GM19035 (cell line): ENCODE data around the gene SRR.
"Not testable (repeated sequence)": the region's sequence is repeated elsewhere in the genome, so short reads cannot be mapped to it uniquely, and the experiment has no call there.

Source experiments
- ATAC-seq: cut with Tn5 transposase; IDR thresholded peaks from one replicate; pipeline ENCODE4 v1.9.1; 2021; ENCODE audit not compliant: unreplicated experiment

Gene SRR, protein sequence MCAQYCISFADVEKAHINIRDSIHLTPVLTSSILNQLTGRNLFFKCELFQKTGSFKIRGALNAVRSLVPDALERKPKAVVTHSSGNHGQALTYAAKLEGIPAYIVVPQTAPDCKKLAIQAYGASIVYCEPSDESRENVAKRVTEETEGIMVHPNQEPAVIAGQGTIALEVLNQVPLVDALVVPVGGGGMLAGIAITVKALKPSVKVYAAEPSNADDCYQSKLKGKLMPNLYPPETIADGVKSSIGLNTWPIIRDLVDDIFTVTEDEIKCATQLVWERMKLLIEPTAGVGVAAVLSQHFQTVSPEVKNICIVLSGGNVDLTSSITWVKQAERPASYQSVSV

DNA sequence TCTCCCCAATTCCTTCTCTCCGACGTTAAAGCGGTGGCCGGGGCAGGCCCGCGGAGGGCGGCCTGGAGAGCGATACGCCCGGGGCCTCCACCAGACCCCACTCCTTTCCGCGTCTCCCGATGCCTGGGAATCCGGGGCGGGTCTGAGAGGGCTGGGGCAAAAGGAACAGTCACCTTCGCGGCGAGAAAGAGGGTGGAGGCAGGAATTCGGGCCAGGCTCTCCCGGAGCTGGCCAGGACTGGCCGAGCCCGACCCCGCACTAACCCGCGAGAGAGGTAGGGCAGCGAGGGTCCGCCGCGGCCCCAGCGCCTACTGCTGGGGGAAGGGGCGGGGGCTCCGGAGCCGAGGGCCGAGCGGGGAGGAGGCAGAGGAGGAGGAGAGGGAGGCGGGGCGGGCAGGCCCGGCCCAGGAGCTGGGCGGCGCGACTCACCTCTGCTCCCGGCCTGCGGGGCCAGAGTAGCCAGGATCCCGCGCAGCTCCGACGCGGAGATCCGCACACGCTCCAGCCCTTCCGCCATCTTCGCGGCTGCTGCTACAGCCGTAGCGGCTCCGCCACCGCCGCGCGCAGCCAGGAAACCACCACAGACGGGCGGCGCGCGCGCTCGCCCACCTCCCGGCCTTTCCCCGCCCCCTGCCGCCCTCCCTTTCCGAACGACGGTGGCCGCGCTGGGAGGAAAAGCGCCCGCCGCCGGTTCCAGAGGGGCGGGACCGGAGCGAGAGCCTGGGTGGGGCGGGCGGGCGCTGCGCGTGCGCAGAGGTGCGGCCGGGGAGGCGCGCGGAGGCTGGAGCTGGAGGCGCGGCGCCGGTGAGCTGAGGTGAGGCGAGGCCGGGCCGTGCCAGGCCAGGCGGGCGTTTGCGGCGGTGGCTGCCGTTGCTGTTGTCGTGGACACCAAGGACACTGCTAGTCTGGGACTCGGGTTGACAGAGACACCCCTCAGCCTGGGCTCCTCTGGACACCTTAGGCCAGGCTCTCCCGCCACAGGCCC is at the start of gene SRR, which contains the start of gene SMG6:
Gene SRR, plus strand, starts transcription at position 747 of the 985 bp plus-strand sequence. CDS start 11,611 bp downstream, outside the sequence.
Gene SMG6, minus strand, starts transcription at position 582 of the 985 bp plus-strand sequence. Its CDS starts 65 bp downstream, at position 517.
- ATAC-seq, result peak; percentile 85

DNA sequence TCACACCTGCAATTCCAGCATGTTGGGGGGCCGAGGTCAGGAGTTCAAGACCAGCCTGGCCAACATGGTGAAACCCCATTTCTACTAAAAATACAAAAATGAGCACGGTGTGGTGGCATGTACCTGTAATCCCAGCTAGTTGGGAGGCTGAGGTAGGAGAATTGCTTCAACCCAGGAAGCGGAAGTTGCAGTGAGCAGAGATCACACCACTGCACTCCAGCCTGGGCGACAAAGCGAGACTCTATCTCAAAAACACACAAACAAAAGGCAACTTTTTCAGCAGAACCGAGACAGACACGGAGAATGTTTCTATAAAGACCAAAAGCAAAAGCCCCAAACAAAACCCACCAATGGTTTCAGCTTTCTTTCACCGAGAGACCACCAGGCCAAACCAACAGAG is 44.9 kb upstream of the SRR start:
- ATAC-seq, result not testable (repeated sequence)

DNA sequence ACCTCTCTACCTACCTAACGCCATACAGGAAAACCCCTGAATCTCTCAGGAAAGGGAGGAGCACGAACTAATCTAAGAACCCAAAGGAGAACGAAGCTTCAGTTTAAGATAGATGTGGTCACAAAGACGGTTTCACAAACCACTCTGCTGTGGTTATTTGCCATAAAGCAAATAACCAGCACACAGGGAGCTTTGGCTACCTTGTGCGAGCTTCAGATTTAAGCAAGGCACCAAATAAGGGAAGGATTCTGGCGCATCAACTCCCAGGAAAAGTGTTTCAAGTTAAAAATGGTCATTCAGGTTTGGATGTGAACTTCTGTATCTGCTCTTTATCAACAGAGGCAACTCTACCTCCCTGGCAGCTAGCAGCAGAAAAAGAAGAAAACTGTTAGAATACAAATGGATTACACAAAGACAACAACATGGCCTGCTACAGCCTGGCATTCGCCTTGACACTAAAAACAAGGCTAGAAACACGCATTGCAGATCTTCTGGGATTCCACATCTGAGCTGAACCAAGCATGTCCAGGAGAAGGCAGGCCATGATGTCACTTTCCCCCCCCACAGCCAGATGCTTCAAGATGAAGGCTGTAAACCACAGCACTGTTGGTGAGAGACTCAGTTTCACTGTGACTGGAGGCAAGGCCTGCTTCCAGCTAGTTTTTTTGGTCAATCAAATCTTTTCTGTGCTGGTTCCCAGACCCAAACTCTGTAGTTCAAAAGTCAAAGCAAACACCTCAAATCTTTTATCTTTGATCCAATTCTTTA is 43.8 kb upstream of the SRR start:
- ATAC-seq, result peak; percentile 81

DNA sequence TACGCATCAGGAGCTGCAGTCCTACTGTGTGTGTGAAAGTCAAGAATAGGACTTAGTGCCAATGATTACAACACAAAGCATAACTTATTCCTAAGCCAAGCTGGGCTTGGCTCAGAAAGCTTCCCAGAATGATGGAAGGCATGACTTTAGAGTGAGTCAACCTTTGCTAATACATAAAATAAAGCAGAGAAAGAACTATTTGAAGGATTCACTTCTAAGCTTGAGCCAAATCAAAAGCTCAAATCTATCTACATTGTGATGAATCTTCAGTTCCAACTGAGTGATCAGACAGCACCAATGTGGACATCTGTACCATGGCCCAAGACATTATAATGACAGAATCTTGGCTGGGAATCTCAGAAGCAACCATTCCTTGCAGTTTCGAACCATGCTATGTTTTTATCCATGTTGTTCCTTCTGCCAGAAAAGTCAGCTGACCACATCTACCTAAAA is 41.6 kb upstream of the SRR start:
- no peak for ATAC-seq

DNA sequence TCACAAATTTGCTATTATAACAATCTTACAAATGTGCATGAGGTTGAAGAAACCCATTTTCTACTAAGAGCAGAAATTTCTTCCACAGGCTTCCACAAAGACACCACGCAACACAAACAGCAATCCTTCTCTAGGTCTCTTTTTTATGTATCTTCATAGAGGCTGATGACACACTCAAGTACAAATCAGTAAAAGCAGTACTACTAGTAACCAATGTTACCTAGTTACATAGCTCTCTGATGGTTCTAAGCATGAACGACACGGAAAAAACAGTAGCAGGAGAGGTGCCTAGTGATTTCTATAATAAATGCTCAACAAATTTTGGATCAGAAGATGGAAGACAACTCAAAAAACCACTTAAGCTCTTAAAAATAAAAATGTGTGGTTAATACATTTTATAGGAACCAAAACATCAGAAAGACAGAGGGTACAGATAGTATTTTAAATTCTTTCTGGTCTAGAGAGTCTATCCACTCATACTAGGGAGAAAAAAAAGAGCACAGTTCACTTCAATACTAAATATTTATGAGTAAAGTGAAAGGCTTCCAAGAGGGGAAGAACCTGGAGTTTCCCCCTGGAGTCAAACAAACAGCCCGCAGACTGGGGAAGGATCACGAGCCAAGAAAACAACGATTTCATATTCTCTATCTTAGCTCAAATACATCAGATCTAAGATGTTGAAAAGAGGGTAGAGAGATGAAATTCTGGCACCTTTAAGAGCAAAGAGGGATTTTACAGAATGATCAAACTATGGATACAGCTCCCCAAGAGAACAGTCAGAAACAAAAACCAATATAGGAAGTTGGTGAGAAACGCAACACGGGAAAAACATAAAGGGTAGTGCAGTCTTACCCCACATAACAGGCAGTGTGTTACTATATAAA is 40.3 kb upstream of the SRR start:
- ATAC-seq, result no peak

DNA sequence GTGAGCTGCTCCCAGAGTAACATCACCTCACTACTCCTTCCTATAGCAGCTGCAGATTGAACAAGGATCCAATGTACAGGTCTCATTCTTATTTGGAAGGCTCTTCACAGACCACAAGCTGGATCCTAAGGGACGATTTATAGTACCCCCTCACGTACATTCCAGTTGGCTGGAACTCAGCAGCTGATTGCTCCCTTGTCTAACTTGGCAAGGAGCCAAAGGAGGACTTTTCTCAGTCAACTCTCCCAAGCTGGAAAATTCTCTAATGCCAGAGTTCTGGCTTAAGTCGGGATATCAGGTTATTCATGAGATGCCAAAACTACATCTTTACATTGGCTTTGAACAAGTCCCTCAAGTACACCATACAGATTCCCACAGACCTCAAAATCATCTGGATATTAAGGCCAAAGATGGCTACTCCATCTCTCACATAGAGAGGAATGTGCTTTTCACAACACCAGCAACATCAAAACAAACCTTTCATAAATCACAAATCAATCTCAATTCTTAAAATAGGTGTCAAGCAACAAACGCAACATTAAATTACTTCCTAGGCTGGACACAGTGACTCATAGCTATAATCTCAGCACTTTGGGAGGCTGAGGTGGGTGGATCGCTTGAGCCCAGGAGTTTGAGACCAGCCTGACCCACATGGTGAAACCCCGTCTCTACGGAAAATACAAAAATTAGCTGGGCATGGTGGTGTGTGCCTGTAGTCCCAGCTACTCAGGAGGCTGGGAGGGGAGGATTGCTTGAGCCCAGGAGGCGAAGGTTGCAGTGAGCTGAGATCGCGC is 39.5 kb upstream of the SRR start:
- ATAC-seq, result no peak

DNA sequence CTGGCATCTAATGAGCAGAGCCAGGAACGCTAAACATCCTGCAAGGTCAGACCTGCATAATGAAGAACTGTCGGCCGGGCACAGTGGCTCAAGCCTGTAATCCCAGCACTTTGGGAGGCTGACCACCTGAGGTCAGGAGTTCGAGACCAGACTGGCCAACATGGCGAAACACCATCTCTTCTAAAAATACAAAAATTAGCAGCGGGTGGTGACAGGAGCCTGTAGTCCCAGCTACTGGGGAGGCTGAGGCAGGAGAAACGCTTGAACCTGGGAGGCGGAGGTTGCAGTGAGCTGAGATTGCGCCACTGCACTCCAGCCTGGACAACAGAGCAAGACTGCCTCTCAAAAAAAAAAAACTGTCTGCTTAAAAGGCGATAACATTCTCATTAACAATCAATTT is 38.6 kb upstream of the SRR start:
- ATAC-seq, result not testable (repeated sequence)

DNA sequence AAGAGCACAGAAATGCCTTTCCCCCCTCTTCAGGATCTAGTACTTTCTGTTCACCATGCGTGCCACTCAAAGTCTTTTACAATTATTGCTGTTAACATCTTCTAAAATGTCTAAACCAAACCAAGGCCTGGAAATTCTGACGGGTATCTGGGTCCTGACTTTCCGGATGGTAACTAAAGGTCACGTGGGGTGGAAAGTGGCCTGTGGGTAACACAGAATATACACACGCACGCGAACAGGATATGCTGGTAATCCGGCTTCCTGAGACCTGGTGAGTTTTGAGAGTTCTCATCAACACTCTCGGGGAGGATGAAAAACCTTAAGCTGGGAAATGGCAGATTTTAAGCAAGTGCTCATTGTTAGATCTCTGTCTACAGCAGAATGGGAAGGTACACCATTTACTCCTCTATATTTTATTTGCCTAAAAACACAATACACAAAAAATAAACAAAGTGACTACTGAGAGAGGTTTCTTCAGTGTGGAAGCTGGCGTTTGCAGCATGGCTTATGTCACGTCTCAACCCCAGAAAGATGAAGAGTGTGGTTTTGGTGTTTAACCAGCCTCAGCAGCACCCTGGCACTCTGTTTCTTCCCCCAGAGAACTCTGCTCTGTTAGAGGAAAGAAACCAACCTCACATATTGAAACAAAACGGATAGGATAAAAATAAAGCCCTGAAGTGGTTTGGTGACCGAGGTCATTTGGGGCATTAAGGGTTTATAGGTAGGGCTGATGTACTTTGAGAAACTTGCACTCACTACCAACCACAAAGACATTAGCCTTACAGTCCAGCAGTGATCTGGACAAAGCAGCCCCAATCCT is 37.5 kb upstream of the SRR start:
- peak; percentile 74 for ATAC-seq

DNA sequence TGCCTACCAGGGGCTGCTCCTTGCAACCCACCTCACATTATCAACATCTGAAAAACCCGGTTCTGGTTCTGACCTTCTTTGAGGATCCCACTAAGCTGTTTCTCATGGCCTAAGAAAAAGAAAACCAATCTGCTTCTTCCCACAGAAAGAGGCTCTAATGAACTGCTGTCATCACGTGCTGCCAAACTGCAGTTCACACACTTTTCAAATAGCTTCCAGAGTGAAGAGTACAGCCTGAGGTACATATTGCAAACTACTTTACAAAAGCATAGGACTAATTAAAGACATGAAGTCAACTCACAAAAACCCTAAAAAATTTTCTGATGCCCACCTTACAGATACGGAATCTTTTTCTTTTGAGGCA is 36.9 kb upstream of the SRR start:
- peak; percentile 27 for ATAC-seq

DNA sequence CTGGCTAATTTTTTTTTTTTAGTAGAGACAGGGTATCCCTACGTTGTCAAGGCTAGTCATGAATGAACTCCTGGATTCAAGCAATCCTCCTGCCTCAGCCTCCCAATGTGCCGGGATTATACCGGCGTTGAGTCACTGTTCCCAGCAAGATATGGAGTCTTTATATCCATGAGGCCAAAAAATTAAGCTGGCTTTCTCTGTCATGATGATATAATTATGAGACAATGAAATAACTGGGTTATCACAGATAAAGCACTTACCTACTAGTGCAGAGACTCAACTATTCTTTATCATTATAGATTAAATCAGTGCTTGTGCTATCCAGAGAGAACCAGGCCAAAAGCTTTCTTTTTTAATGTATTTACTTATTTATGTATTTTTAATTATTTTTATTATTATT is 36.4 kb upstream of the SRR start:
- ATAC-seq, result no peak

DNA sequence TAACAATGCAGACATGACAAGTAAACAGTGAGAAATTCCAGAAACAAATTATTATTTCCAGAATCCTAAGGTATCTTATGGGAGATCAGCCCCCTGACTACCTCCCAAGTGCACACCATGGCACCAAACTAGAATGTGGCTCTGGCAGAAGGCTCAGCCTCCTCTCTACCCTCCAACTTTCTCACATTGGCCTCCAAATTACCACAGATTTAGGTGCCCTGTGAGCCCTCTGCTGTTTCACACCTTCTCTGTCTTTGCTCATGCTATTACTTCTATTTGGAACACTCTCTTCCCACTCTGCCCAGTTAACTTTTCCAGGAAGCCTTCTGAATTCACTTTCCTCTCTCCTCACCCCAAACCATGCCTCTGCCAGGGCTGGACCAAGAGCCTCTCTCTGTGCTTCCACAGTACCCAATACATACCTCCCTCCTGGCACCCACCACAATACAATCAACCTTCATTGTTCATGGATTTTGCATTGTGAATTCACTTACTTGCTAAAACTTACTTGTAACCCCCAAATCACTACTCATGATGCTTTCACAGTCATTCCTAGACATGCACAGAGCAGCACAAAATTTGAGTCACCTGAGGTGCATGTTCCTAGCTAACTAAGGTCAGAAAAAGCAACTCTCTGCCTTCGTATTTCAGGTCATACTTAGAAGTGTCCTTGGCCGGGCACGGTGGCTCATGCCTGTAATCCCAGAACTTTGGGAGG is 31.6 kb upstream of the SRR start:
- ATAC-seq, result no peak

DNA sequence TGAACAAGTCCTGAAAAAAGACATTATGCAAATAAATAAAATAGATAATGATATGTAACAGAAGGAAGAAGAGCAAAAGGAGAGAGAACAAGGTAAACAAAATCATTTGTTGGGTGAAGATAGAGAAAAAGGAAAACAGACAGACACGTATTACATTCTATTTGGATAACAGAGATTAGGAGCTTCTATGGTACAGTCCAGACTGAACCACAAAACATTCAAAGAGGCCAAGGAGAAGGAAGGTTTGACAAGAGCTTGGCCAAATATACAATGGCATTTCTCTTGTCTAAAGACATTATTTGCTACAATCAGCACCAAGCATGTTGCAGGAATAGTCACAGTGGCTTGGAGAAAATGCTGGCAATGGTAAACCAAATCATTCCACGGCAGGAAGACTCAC is 29.3 kb upstream of the SRR start:
- ATAC-seq, result no peak

DNA sequence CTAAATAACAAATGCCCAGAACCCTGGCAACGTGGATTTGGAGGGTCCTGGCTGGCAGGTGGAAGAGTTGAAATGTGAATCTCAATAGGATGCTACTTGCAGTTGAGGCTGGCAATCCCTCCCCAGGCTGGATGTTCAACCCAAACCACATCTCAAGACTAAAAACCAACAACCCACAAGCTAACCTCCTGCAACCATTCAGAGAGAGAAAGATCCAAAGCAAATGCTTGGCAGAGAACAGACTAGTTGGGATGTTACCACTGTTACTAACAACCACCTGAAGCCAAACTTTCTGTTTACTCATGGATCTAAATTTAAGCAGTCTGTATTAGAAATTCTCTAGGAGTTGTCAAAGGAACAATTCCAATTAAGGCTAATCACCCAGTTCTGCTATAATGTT is 28.0 kb upstream of the SRR start:
- no peak for ATAC-seq

DNA sequence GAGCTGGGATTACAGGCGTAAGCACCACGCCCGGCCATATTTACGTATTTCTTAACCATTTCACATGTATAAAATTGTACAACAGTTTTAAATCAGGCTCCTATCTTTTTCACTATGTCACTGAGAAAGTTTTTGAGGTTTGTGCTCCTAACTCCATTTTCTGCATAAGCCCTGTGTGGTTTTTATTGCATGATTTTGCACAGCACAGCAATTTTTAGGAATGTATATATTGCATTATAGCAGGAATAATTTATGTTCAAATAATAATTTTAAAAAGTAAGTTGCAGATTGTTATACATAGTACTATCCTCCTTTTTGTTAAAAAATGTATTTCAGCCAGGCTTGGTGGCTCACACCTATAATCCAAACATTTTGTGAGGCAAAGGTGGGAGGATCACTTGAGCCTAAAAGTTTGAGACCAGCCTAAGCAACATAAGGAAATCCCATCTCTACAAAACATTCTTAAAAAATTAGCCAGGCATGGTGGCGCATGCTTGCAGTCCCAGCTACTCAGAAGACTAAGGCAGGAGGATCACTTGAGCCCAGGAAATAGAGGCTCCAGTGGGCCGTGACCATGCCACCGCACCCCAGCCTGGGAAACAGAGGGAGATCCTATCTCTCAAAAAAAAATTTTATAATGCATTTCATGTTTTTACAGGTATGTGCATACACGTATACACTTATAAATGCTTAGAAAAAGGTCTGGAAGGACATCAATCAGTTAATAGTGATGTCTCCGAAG is 26.1 kb upstream of the SRR start:
- ATAC-seq, result no peak

DNA sequence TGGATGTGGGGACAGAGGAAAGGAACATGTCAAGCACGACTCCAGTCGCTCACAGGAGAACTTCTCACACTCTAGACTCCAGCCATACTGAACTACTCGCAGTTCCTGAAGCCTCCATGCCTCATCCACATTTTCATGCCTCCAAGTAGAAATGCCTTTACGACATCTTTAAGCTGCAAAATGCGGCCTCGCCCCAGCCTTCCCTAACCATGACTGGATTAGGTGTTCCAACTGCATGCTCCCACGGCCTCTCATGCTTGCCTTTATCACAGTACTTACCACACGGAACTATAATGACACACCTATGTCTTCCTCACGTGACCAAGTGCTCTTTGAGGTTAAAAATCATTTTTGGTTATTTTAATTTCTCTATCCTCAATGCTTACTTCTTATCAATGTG is 24.0 kb upstream of the SRR start:
- no peak for ATAC-seq

DNA sequence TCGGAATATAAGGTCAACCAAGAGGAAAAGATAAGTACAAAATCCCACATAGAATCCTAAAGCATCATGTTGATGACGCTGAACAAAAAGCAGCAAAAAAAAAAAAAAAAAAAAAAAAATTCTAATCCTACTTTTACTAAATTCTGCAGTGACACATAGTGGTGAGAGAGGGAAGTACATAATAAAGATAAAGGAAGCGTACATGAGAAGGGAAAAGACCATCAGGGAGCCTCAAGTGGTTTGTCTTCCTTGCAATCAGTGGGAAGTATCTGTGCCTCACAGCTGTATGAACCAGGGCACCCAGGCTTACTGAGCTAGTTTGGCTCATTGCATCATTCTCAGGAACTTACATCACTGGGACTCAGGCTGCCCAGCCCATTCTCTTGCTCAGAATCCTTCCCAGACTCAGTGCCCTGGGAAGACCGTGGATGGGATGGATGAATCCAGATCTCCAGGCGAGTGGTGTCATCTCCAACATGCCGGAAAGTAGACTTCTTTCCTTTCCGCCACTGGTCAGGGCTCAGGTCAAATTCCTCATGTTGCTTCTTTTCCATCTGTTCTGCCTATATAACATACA is 21.4 kb upstream of the SRR start:
- ATAC-seq, result no peak

DNA sequence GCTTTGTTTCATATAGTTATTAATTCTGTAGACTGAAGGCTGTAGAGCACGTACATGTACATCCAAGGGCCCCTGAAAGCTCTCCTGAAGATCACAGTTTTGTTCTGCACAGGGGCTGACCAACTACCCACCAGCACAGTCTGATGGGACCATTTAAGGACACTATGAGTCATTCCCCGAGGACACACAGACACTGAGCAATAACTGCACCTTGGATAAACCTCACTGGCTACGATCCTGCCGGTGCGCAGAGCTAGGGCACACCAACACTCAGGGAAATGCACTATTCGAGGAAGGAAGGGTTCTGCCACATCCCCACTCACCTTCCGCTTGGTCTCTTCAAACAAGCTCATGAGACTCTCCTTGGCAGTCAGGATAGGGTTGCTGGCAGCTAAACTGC is 20.4 kb upstream of the SRR start:
- no peak for ATAC-seq
